Measurements from ENCODE around the gene CELF3. TPM values are rescaled to one million over a fixed set of nuclear protein-coding genes. Genes with fewer than 3 reads are reported as not detected.
"Not testable (repeated sequence)": the region's sequence is repeated elsewhere in the genome, so short reads cannot be mapped to it uniquely, and the experiment has no call there.

Gene CELF3
- total RNA-seq, 1 donor from 2014 or later = not detected

DNA sequence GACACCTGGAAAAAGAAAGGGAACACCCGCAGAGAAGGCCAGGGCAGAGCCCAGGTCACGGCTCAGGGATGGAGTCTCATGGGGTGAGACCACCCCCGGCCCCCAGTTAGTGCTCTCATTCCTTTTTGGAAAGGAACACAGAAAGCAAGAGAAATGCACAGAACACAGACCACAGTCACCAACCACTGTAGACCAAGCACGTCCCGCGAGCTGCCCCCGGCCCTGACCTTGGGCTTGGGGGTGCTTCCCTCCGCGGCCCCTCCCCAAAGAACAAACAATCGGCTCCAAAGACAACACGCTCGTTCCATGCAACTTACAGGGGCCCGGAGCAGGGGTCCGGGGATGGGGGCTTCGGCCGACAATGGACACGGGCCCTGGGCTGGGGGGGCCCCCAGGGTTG lies 12.8 kb downstream of the CELF3 start:
- DNase-seq (ENCODE audit: low spot score) = no peak

DNA sequence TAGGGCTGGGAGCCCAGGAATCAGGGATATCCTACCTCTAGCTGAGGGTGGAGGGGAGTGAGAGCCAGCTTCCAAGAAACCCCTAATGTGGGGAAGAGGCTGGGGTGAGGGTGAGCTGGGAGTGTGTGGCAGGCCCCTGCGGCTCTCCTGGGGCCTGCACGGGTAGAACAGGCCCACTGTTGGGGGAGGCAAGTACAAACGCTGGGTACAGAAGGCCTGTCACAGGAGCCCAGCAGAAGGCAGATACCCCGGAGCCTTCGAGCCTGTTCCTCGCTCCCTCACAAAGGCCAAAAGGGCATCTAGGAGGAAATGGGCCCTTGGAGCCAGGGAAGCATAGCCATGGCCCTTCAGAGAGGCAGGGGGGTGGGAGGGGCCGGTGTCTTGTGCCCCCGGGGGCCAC lies 13.7 kb downstream of the CELF3 start:
- DNase-seq (ENCODE audit: low spot score) = no peak

DNA sequence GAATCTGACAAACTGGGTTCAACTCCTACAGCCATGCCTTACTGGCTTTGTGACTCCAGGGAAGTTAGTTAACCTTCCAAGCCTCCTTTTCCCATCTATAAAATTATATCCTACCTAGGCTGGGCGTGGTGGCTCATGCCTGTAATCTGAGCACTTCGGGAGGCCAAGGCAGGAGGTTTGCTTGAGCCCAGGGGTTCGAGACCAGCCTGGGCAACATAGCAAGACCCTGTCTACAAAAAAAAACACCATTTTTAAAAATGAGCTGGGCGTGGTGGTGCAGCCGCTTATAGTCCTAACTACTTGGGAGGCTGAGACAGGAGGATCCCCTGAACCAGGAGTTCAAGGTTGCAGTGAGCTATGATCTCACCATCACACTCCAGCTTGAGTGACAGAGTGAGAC lies 15.1 kb downstream of the CELF3 start:
- DNase-seq (ENCODE audit: low spot score) = no peak

DNA sequence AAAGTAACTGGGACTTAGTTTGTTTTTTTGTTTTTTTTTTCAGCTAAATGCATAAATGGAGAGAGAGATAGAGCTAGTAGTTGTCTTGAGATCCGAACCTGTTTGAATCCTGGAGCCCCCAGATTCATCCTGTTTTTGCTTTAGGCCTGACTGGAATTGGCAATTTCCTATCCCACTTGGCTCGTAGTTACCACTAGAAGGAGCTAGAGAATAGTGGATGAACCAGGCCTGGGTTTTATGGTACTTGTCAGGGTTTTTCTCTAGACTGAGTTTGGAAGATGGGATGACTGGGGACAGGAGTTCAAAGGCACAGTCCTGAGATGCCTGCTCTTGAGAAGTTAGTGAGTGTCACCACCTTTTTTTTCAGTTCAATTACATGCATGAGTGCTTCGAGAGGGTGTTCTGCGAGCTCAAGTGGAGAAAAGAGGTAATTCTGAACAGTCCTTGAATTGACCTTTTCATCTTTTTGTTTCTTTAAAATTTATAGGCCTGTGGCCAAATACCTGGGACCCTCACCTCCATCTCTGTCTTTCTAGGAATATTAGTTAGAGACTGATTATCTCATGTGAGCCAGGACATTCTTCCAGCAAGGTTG lies 23.4 kb downstream of the CELF3 start:
- no peak for DNase-seq (ENCODE audit: low spot score)

DNA sequence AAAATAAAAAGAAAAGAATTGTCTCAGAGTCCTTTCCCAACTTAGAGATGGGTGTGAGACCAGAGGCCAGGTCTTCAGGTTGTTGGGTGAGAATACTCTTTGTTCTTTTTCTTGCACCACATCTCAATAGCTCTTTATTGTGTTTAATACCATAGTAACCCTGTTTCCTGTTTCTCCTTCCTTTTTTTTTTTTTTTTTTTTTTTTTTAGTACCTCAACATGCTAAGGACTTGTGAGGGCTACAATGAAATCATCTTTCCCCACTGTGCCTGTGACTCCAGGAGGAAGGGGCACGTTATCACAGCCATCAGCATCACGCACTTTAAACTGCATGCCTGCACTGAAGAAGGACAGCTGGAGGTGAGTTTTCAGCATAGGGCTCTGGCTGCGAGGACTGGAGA lies 24.4 kb downstream of the CELF3 start:
- no peak for DNase-seq (ENCODE audit: low spot score)

DNA sequence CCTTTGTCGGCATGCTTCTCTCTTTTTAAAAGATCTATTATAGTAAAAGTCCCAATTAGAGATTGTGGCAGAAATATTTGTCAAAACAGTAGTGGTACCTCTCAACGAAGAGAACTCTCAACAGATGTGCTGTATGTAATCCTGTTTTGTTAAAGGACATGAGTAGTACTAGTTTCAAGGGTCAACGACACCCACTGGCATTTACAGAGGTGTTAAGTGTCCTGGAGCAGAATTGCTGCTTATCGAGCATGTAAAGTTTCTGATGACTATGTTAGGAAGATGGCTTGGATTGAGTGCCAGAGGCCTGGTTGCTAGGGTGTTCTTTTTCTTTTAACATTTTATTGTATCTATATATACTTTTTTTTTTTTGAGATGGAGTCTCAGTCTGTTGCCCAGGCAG lies 27.1 kb downstream of the CELF3 start:
- DNase-seq (ENCODE audit: low spot score) = no peak

DNA sequence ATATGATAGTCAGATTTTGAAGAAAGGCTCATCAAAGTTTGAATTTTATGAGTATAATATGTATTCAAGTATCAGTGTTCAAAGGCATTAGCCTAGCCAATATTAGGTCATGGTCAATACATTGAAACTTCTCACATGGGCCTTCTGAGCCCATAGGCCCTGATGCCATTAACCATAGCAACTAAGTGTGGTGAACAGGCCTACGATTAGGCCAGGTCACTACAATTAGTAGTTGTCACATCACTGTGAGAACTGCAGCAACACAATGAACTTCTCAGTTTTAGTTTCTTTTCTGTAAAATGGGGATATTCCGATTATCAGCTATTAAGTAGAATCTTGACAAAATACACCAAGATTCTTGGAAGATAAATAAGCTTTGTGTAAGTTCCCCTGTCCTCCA lies 30.0 kb downstream of the CELF3 start:
- DNase-seq (ENCODE audit: low spot score) = no peak

DNA sequence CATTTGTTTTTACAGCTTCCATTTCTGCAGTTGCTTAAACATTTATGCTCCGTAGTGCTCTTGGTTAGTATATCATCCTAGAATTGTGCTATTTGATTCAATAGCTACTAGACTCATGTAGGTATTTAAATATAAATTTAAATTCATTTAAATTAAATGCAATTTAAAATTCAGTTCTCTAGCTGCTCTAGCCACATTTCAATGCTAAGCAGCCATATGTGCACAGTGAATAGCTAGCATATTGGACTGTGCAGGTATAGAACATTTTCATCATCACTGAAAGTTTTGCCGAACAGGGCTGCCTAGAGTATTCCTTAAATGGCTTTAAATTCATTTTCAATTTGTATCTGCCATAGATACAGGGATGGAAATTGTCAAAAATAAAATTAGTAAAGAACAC lies 32.5 kb downstream of the CELF3 start:
- DNase-seq (ENCODE audit: low spot score) = no peak

DNA sequence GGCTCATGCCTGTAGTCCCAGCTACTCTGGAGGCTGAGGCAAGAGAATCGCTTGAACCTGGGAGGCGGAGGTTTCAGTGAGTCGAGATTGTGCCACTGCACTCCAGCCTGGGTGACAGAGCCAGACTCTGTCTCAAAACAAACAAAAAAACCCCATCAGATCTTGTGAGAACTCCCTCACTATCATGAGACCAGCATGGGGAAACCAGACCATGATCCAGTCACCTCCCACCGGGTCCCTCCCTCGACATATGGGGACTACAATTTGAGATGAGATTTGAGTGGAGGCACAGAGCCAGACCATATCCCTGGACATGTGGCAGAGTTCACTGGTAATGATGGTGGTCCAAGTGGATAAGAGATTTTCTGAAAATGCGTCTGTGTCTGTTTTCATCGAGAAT lies 33.7 kb downstream of the CELF3 start:
- not testable (repeated sequence) for DNase-seq (ENCODE audit: low spot score)

DNA sequence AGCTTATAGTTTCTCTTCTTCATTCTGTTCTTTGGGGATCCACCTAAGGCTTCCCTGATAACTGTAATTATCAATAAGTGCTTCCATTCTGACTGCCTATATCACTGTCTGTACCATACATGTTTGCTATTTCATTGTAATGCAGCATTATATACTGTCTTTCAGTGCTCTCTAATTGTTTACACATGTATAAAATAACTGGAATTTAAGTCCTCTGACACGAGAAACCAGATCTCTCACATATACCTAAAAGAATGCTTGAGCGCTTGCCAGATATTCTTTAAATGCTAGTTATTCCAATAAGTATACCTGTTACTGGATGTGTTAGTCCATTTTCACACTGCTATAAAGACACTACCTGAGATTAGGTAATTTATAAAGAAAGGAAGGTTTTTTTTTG lies 34.7 kb downstream of the CELF3 start:
- no peak for DNase-seq (ENCODE audit: low spot score)

DNA sequence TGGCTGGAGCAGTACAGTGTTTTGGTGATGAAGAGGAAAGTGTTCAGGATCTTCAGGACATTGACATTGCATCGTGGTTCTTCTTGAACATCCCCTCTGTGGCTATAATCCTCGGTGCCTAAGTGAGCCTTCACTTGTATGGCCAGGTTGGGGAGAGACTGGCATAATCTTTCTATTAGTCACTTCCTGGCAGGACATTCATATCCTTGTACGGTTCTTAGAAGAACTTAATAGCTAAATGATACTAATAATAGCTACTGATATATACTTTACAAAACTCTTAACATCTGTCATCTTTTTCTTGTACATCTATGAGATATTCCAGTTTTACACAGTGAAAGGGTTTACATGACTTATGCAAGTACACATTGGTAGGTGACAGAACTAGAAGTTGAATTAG lies 35.8 kb downstream of the CELF3 start:
- no peak for DNase-seq (ENCODE audit: low spot score)

DNA sequence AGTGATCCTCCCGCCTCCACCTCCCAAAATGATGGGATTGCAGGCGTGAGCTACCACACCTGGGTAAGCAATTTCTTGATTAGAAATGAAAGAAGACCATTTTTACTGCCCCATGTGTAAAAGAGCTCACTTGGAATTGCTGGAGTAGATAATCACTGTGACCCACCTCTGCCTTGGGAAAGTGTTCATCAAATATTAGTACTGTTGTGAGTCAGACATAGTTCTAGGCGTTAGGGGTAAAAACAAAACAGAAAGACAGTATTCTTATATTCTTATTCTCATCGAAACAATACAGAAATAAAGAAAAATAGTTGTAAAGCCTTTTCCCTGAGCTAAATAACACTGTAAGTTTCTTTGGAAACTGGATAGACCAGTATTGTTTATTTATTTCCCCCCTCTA lies 36.2 kb downstream of the CELF3 start:
- DNase-seq (ENCODE audit: low spot score) = no peak

DNA sequence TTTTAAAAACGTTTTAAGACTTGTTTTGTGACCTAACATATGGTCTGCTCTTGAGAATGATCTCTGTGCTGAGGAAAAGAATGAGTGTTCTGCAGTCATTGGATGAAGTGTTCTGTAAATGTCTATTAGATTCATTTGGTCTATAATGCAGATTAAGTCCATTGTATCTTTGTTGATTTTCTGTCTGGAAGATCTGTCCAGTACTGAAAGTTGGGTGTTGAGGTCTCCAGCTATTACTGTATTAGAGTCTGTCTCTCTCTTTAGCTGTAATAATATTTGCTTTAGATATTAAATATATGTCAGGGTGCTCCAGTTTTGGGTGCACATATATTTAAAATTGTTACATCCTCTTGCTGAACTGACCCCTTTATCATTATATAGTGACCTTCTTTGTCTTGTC lies 43.2 kb downstream of the CELF3 start:
- no peak for DNase-seq (ENCODE audit: low spot score)

DNA sequence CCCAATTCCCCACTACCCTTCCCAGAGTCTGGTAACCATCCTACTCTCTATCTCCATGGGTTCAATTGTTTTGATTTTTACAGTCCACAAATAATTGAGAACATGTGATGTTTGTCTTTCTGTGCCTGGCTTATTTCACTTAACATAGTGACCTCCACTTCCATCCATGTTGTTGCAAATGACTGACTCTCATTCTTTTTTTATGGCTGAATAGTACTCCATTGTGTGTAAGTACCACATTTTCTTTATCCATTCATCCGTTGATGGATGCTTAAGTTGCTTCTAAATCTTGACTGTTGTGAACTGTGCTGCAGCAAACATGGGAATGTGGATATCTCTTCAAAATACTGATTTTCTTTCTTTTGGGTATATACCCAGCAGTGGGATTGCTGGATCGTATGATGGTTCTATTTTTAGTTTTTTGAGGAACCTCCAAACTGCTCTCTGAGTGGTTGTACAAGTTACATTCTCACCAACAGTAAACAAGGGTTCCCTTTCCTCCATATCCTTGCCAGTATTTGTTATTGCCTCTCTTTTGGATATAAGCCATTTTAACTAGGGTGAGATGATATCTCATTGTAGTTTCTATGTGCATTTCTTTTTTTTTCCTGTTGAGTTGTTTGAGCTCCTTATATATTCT lies 46.4 kb downstream of the CELF3 start:
- DNase-seq (ENCODE audit: low spot score) = not testable (repeated sequence)

DNA sequence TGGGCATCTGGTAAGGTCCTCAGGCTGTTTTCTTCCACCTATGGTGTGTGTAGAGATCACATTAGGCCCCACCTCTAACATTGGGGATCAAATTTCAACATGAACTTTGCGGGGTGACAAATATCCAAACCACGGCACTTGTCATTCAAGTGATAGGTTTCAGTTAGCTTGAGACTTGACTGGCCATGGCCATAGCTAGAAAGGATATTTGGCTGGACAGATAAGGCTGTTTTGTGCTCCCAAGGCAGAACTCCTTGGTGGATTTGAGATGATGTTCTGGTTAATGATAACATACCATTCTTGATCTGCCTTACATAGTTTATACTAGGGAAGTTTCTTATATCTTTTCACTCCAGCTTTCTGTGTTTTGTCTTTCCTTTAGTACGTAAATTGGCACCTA lies 48.5 kb downstream of the CELF3 start:
- DNase-seq (ENCODE audit: low spot score) = no peak

DNA sequence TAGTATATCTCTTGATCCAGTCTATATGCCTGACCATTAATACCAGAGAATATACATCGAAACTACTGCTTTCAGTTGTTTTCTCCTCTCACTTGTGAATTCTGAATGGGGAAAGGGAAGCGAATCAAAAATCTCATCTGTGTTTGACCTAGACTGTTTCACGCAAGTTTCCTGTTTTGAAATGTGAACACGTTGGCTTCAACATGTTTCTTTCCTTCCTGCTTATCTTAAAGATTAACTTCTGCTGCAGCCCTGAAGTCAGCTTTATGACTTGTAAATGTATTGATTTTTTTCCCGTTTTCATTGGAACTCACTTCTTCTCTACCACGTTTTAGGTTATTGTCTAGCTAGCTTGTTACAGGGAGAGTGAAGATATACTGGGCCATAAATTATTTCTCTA lies 54.9 kb downstream of the CELF3 start:
- DNase-seq (ENCODE audit: low spot score) = no peak

DNA sequence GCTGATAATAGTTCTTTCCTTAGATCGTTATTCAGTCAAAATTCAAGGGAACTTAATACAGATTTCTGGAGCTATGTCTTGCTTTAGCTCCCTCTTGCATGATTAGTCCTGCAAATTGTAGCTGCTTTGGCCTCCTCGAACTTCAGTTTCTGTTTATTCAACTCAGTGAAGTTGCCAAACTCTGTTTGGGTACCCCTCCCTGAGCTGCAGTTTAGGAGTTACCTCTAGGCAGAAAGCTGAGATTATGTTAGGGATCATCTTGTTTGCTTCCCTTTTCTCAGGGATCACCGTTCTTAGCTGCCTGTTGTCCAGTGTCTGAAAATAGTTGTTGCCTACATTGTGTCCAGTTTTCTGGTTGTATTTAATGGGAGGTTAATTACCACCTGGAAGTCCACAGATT lies 61.2 kb downstream of the CELF3 start:
- no peak for DNase-seq (ENCODE audit: low spot score)

DNA sequence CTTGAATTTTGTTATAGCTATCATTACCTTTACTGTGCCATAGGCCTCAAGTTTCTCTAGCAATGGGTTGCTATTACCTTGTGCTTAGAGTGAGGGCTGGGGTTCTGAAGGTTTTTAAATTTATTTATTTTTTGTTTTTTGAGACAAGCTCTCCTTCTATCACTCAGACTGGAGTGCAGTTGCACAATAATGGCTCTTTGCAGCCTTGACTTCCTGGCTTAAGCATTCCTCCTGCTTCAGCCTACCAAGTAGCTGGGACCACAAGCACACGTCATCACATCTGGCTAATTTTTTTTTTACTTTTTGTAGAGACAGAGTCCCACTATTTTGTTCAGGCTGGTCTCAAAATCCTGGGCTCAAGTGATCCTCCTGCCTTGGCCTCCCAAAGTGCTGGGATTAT lies 63.2 kb downstream of the CELF3 start:
- no peak for DNase-seq (ENCODE audit: low spot score)

Other genes starting within 250 kb of the CELF3 start
- gene CGN, start 205.4 kb downstream of the CELF3 start, total RNA-seq = 0.13 TPM
- 6.6 TPM for gene TUFT1, start 176.5 kb downstream of the CELF3 start, total RNA-seq
- gene SNX27, start 104.8 kb downstream of the CELF3 start, total RNA-seq = 40.4 TPM
- gene RIIAD1, start 4.7 kb upstream of the CELF3 start, total RNA-seq = not detected
- gene MRPL9, start 46.7 kb upstream of the CELF3 start, total RNA-seq = 42.5 TPM
- 4.9 TPM for gene TDRKH, start 73.7 kb upstream of the CELF3 start, total RNA-seq
- not detected for gene LINGO4, start 88.6 kb upstream of the CELF3 start, total RNA-seq
- 0.10 TPM for gene RORC, start 115.0 kb upstream of the CELF3 start, total RNA-seq
- not detected for gene C2CD4D, start 123.0 kb upstream of the CELF3 start, total RNA-seq
- gene THEM5, start 136.9 kb upstream of the CELF3 start, total RNA-seq = not detected
- 14.8 TPM for gene THEM4, start 192.7 kb upstream of the CELF3 start, total RNA-seq

All from mesenteric fat pad (tissue), 1 donor.